H1 (cell line): ENCODE data around the gene HKDC1. TPM values are rescaled to one million over a fixed set of nuclear protein-coding genes. Genes with fewer than 3 reads are reported as not detected.

Experiments
- CTCF ChIA-PET: fragments of 300-600 bp; sonication (Branson Sonifier 250); formaldehyde crosslinking; loops from one replicate; lab custom pipeline; 2021; ENCODE audit not compliant: partially characterized antibody; lab: Charles Lee
- POLR2A ChIA-PET: fragments of 300-600 bp; sonication (Branson Sonifier 250); formaldehyde crosslinking; loops from one replicate; lab custom pipeline; 2021; ENCODE audit warnings: inconsistent platforms; ENCODE audit not compliant: partially characterized antibody; lab: Charles Lee
- DNase-seq, 2 experiments: peaks; one replicate each; pipeline versions ENCODE4 v3.0.0 to v3.0.0-alpha.2; 2010 to 2022; ENCODE audit warnings: low spot score in 2 of 2, low read depth in 1 of 2, mixed read lengths in 1 of 2
- FAIRE-seq: peaks from 2 replicates; lab custom pipeline; 2011; peaks lifted over from hg19 to GRCh38; lab: Jason Lieb, UNC
- H2AFZ ChIP-seq: 2 replicates; pipeline ENCODE4 v1.8.1; 2012; ENCODE audit warnings: low read length, inconsistent platforms
- H2AK5ac ChIP-seq: 2 replicates; pipeline ENCODE4 v1.6.1; 2013; ENCODE audit warnings: low read depth, low read length
- H2BK120ac ChIP-seq: replicated peaks from 2 replicates; pipeline ENCODE3; 2013; ENCODE audit warnings: low read depth, low read length, inconsistent platforms
- H2BK12ac ChIP-seq: 2 replicates; pipeline ENCODE4 v1.6.1; 2013; ENCODE audit warnings: low read depth, low read length
- H2BK15ac ChIP-seq: 2 replicates; pipeline ENCODE4 v1.6.1; 2013; ENCODE audit warnings: low read length
- H2BK20ac ChIP-seq: 2 replicates; pipeline ENCODE4 v1.6.1; 2013; ENCODE audit warnings: low read length
- H2BK5ac ChIP-seq: 2 replicates; pipeline ENCODE4 v1.6.1; 2013; ENCODE audit warnings: low read depth, low read length
- H3K14ac ChIP-seq: 2 replicates; pipeline ENCODE4 v1.6.1; 2013; ENCODE audit warnings: inconsistent platforms; ENCODE audit not compliant: insufficient read length
- H3K18ac ChIP-seq: 2 replicates; pipeline ENCODE4 v1.6.1; 2013; ENCODE audit warnings: low read length; ENCODE audit errors: extremely low read depth
- H3K23ac ChIP-seq: 2 replicates; pipeline ENCODE4 v1.6.1; 2013; ENCODE audit warnings: inconsistent platforms; ENCODE audit not compliant: insufficient read length
- H3K23me2 ChIP-seq: 2 replicates; pipeline ENCODE4 v1.6.1; 2013; ENCODE audit warnings: low read depth, low read length
- H3K27ac ChIP-seq: 2 replicates; pipeline ENCODE4 v1.6.1; 2011; ENCODE audit warnings: low read depth, low read length, inconsistent platforms
- H3K27me3 ChIP-seq, 4 experiments: replicated peaks in 1 of 4; 1 replicate in 1 of 4; 2 replicates in 3 of 4; pipeline versions ENCODE4 v1.6.1 to v1.8.1; 2011 to 2013; ENCODE audit warnings: low read length in 3 of 4, mild to moderate bottlenecking in 3 of 4, inconsistent platforms in 2 of 4, mixed read lengths in 2 of 4, moderate library complexity in 1 of 4; ENCODE audit not compliant: control insufficient read depth in 3 of 4, insufficient read depth in 3 of 4; ENCODE audit errors: extremely low read depth in 1 of 4
- H3K36me3 ChIP-seq, 4 experiments: 2 replicates each; pipeline versions ENCODE4 v1.6.1 to v1.8.1; 2011 to 2013; ENCODE audit warnings: mild to moderate bottlenecking in 4 of 4, low read length in 3 of 4, moderate library complexity in 2 of 4, control low read depth in 1 of 4, inconsistent platforms in 1 of 4; ENCODE audit not compliant: insufficient read depth in 4 of 4, control insufficient read depth in 2 of 4
- H3K4ac ChIP-seq: replicated peaks from 2 replicates; pipeline ENCODE3; 2013; ENCODE audit warnings: low read length, low read depth, mixed read lengths, inconsistent platforms; ENCODE audit not compliant: insufficient read length
- H3K4me1 ChIP-seq, 4 experiments: replicated peaks in 1 of 4; 1 replicate in 1 of 4; 2 replicates in 3 of 4; pipeline versions ENCODE4 v1.6.1 to v1.8.1; 2011 to 2013; ENCODE audit warnings: low read length in 3 of 4, inconsistent platforms in 2 of 4, mixed read lengths in 1 of 4; ENCODE audit not compliant: insufficient read depth in 4 of 4, control insufficient read depth in 3 of 4
- H3K4me2 ChIP-seq, 2 experiments: 2 replicates each; pipeline versions ENCODE4 v1.6.1 to v1.8.1; 2011 to 2013; ENCODE audit warnings: low read depth in 2 of 2, low read length in 2 of 2, control low read depth in 1 of 2, inconsistent platforms in 1 of 2, mild to moderate bottlenecking in 1 of 2; ENCODE audit not compliant: insufficient read depth in 1 of 2
- H3K4me3 ChIP-seq, 4 experiments: fragments of 200-600, 300-600 bp in 1 of 4; sonication (generic), shearing (Covaris generic), sonication (Bioruptor Twin) in 1 of 4; 2 replicates each; pipeline versions ENCODE4 v1.5.1 to v1.8.1; 2011 to 2016; ENCODE audit warnings: low read length in 4 of 4, low read depth in 3 of 4, control low read depth in 2 of 4, inconsistent platforms in 2 of 4, mild to moderate bottlenecking in 2 of 4, mixed read lengths in 1 of 4, moderate library complexity in 1 of 4; ENCODE audit not compliant: insufficient read depth in 2 of 4; ENCODE audit errors: extremely low read depth in 1 of 4
- H3K56ac ChIP-seq: replicated peaks from 2 replicates; pipeline ENCODE3; 2013; ENCODE audit warnings: low read depth, mild to moderate bottlenecking, mixed read lengths, low read length, inconsistent platforms; ENCODE audit not compliant: insufficient read length
- H3K79me1 ChIP-seq: 2 replicates; pipeline ENCODE4 v1.6.1; 2013; ENCODE audit warnings: low read depth, low read length, control low read depth
- H3K79me2 ChIP-seq, 2 experiments: 2 replicates each; pipeline versions ENCODE4 v1.6.1 to v1.8.1; 2012 to 2013; ENCODE audit warnings: low read length in 2 of 2, mild to moderate bottlenecking in 2 of 2, inconsistent platforms in 1 of 2; ENCODE audit not compliant: insufficient read depth in 2 of 2, control insufficient read depth in 1 of 2
- H3K9ac ChIP-seq, 4 experiments: replicated peaks in 1 of 4; 1 replicate in 1 of 4; 2 replicates in 3 of 4; pipeline versions ENCODE4 v1.6.1 to v1.8.1; 2011 to 2013; ENCODE audit warnings: low read depth in 3 of 4, low read length in 3 of 4, control low read depth in 2 of 4, mild to moderate bottlenecking in 2 of 4, moderate library complexity in 2 of 4, inconsistent platforms in 1 of 4; ENCODE audit errors: extremely low read depth in 1 of 4
- H3K9me3 ChIP-seq, 2 experiments: 2 replicates each; pipeline versions ENCODE4 v1.6.1 to v1.8.1; 2012 to 2013; ENCODE audit warnings: mild to moderate bottlenecking in 2 of 2, moderate library complexity in 2 of 2, control low read depth in 1 of 2, inconsistent platforms in 1 of 2, low read depth in 1 of 2, low read length in 1 of 2, mixed read lengths in 1 of 2; ENCODE audit not compliant: insufficient read depth in 2 of 2
- H4K20me1 ChIP-seq, 2 experiments: replicated peaks in 1 of 2; 2 replicates each; pipeline versions ENCODE3 to v1.8.1; 2011 to 2013; ENCODE audit warnings: inconsistent platforms in 2 of 2, low read length in 2 of 2, mild to moderate bottlenecking in 1 of 2; ENCODE audit not compliant: insufficient read depth in 2 of 2, control insufficient read depth in 1 of 2
- H4K5ac ChIP-seq: 2 replicates; pipeline ENCODE4 v1.6.1; 2013; ENCODE audit warnings: low read length, low read depth, mixed read lengths, inconsistent platforms; ENCODE audit not compliant: insufficient read length
- H4K8ac ChIP-seq: 2 replicates; pipeline ENCODE4 v1.8.0; 2013; ENCODE audit warnings: mild to moderate bottlenecking, moderate library complexity, low read length, inconsistent platforms; ENCODE audit not compliant: insufficient read depth; ENCODE audit errors: extremely low read depth
- H4K91ac ChIP-seq: replicated peaks from 2 replicates; pipeline ENCODE3; 2013; ENCODE audit warnings: low read length, mixed read lengths, inconsistent platforms; ENCODE audit not compliant: insufficient read length
- ATF3 ChIP-seq: IDR thresholded peaks from 2 replicates; pipeline ENCODE4 v1.6.1; 2011; ENCODE audit warnings: low read depth, mild to moderate bottlenecking, low read length; ENCODE audit not compliant: insufficient read depth
- BACH1 ChIP-seq: IDR thresholded peaks from 2 replicates; pipeline ENCODE4 v1.6.1; 2012; ENCODE audit warnings: low read length, improper control_type of control experiment
- BCL11A ChIP-seq, 2 experiments: IDR thresholded peaks; one replicate each; pipeline ENCODE4 v1.6.1; 2011; ENCODE audit warnings: low read depth in 2 of 2, low read length in 2 of 2, mild to moderate bottlenecking in 2 of 2
- CHD1 ChIP-seq: IDR thresholded peaks from 2 replicates; pipeline ENCODE4 v1.6.1; 2012; ENCODE audit warnings: low read depth, low read length, improper control_type of control experiment
- POLR2A ChIP-seq, 2 experiments: IDR thresholded peaks; 1 replicate in 1 of 2; 2 replicates in 1 of 2; pipeline ENCODE4 v1.6.1; 2011; ENCODE audit warnings: low read depth in 2 of 2, low read length in 2 of 2, mild to moderate bottlenecking in 2 of 2; ENCODE audit errors: control extremely low read depth in 1 of 2
- SP2 ChIP-seq: IDR thresholded peaks from 2 replicates; pipeline ENCODE4 v1.6.1; 2012; ENCODE audit warnings: mild to moderate bottlenecking, low read length, inconsistent platforms
- SUZ12 ChIP-seq: fragments of 200-600 bp; sonication (generic); IDR thresholded peaks from 2 replicates; pipeline ENCODE4 v1.6.1; 2012; ENCODE audit warnings: mild to moderate bottlenecking, inconsistent platforms, low read length, moderate library complexity, mixed read lengths
- TBP ChIP-seq: IDR thresholded peaks from 2 replicates; pipeline ENCODE4 v1.6.1; 2011; ENCODE audit warnings: low read depth, low read length, improper control_type of control experiment
- WGBS, 2 experiments: shearing (Covaris generic) in 1 of 2; methylation state at CpG; one replicate each; pipeline versions ENCODE4 v1.1.6 to v1.1.7; 2013 to 2015; ENCODE audit warnings: low lambda C conversion rate in 2 of 2, mixed read lengths in 2 of 2, inconsistent platforms in 1 of 2, low coverage in 1 of 2, missing lambda C conversion rate in 1 of 2; ENCODE audit not compliant: insufficient replicate concordance in 2 of 2, insufficient coverage in 1 of 2, insufficient read length in 1 of 2; ENCODE audit errors: extremely low coverage in 1 of 2, missing lambda C conversion rate in 1 of 2; 5-methylcytosine and 5-hydroxymethylcytosine counted together
- polyA plus RNA-seq, 7 experiments: library from polyadenylated mRNA; depleted of rRNA in 3 of 7; stranded (reverse) in 5 of 7; unstranded in 2 of 7; fragments of >200 nt in 5 of 7; fragments of 200-250 nt in 2 of 7; gene quantifications; 1 replicate in 5 of 7; 2 replicates in 1 of 7; 4 replicates in 1 of 7; pipeline versions ENCODE4 v1.2.1 to v1.2.3, GENCODE V29; 2011 to 2013; ENCODE audit warnings: missing spikeins in 2 of 7, mixed read lengths in 2 of 7
- total RNA-seq: library from RNA; stranded (reverse); fragmentation: NEBNext Ultra II Directional; extraction: Animal tissue kit (Norgen Biotek cat#: 25700); gene quantifications from 2 replicates; pipeline ENCODE4 v1.2.1, GENCODE V29; 2021

HKDC1 gene
- total and polyA plus RNA-seq, 2 of the 8 experiments (the other 6 are each of a cell fraction or from before 2014, with no cell fraction given), result 0.12 to 0.78 TPM

GRCh38 chr10:69225681-69226080, 5.5 kb downstream of the HKDC1 start:
- Histone ChIP-seq H2BK5ac (no peak overlapping the region), H3K23ac (no peak overlapping the region), H4K5ac (no peak overlapping the region), H2BK12ac (no peak overlapping the region), H4K91ac (no peak overlapping the region), H2BK120ac (no peak overlapping the region), H3K4me3 (no peak overlapping the region), H3K4me1 (peaks cover 4 to 9% (median 5%) of the 10 kb centered on the region in 4 experiments), H3K36me3 (no peaks in the 10 kb centered on the region), H3K9ac (no peak overlapping the region), H3K4ac (no peak overlapping the region), H4K20me1 (no peaks in the 10 kb centered on the region), H3K27me3 (no peaks in the 10 kb centered on the region), H3K56ac (no peak overlapping the region), H2BK15ac (no peak overlapping the region), H3K9me3 (no peaks in the 10 kb centered on the region), H3K18ac (no peak overlapping the region), H3K79me1 (no peaks in the 10 kb centered on the region), H2AK5ac (no peak overlapping the region), H2BK20ac (no peak overlapping the region), H3K23me2 (no peaks in the 10 kb centered on the region), H3K14ac (no peak overlapping the region), H4K8ac (no peak overlapping the region), H3K79me2 (no peaks in the 10 kb centered on the region), H3K27ac (no peak overlapping the region), H3K4me2 (no peak overlapping the region), H2AFZ (no peak overlapping the region)
- TF ChIP-seq TBP (no peak), CHD1 (no peak), SUZ12 (no peak), BCL11A (IDR thresholded peaks at IDR 0.05; ENCODE audit: low read depth in 2 of 2, low read length in 2 of 2) (no peak), SP2 (no peak), ATF3 (no peak), BACH1 (no peak), POLR2A (IDR thresholded peaks at IDR 0.05; ENCODE audit: control extremely low read depth in 1 of 2, low read depth in 2 of 2, low read length in 2 of 2) (no peak)
- ChIA-PET CTCF (interaction anchor here (0.7 to 2.3 kb wide), 8 partner anchors 8 to 193 kb away, joined by 3 to 8 read pairs (median 4); no protein-coding TSS in a partner anchor), POLR2A (interaction anchor here (0.6 kb wide), 1 partner anchor 210 kb away, joined by 3 read pairs; no protein-coding TSS in a partner anchor)
- 76% methylated on average over 10 of the region's 10 CpGs; no CpG with 5 or more reads in 1 of the 2 experiments for WGBS, 2 experiments
- DNase-seq (no peak), FAIRE-seq (no peak)
